ENCODE measurements around the gene ALAD.

Gene ALAD

DNA sequence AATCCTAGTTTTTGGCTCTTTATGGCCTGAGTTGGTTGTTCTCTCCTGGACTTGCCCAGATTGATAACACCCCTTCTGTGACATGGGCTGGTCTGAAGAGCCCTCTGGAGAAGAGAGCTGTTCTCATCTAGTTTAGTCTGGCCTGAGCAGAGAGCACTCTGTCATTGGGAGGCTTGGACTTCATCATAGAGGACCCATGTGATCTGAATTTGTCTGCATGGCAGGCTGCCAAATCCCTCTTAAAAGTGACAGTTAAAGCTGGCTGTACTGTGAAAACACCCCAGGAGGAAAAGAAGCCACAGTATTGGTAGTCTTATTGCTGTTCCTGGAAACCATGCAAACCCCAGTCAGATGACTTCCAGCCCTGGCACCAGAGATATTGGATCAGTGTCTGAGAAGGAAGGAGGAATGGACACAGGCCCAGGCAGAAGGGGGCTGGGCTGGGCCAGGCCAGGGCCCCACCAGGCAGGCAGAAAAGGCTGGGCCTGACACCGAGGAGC is 57.3 kb downstream of the ALAD start:
- Histone ChIP-seq H3K4me3 (ENCODE audit: low read depth, low read length) (no peak overlapping the region), H3K4me1 (ENCODE audit: control insufficient read depth, insufficient read depth, low read length) (no peaks in the 10 kb centered on the region), H3K27me3 (ENCODE audit: control insufficient read depth, insufficient read depth, low read length) (peaks cover 26% of the 10 kb centered on the region), H3K27ac (ENCODE audit: low read depth, low read length) (no peak overlapping the region), H3K36me3 (ENCODE audit: control insufficient read depth, insufficient read depth, low read length) (no peaks in the 10 kb centered on the region), H3K9ac (ENCODE audit: low read length) (no peak overlapping the region), H3K9me3 (ENCODE audit: control insufficient read depth, insufficient read depth, low read depth, low read length) (no peaks in the 10 kb centered on the region)

DNA sequence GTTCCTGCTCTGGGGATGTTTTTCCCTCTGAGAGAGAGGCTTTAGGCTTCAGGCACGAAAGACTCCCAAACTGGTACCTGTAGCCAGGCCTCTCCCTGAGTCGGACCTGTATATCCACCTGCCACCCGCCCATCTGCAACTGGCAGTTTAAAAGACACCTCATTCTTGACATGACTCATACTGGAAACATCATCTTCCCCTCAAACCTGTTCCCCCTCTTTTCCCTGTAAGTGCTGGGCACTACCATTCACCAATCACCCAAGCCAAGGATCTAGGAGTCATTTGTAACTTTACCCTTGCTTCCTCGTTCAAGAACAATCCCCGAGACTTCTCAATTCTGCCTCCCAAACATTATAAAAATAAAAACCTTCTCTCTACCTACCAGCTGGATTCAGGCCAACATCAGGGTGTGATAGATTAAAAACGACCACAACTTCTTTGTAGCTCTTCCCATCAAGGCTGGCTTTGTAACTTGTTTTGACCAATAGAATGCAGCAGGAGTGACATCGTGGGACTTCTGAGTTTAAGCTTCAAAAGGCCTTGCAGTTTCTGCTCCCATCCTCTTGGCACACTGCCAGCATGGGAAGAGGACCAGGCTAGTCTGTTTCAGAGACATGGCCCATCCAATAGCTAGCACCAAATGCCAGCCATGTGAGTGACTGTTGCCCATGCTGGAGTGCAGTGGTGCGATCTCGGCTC is 59.2 kb downstream of the ALAD start:
- Histone ChIP-seq H3K4me1 (ENCODE audit: control insufficient read depth, insufficient read depth, low read length) (no peaks in the 10 kb centered on the region), H3K27me3 (ENCODE audit: control insufficient read depth, insufficient read depth, low read length) (peaks cover 9% of the 10 kb centered on the region; the same call in 1 of the 2 replicates), H3K36me3 (ENCODE audit: control insufficient read depth, insufficient read depth, low read length) (no peaks in the 10 kb centered on the region), H3K9ac (ENCODE audit: low read length) (no peak overlapping the region), H3K4me3 (ENCODE audit: low read depth, low read length) (no peak overlapping the region), H3K9me3 (ENCODE audit: control insufficient read depth, insufficient read depth, low read depth, low read length) (no peaks in the 10 kb centered on the region), H3K27ac (ENCODE audit: low read depth, low read length) (no peak overlapping the region)

DNA sequence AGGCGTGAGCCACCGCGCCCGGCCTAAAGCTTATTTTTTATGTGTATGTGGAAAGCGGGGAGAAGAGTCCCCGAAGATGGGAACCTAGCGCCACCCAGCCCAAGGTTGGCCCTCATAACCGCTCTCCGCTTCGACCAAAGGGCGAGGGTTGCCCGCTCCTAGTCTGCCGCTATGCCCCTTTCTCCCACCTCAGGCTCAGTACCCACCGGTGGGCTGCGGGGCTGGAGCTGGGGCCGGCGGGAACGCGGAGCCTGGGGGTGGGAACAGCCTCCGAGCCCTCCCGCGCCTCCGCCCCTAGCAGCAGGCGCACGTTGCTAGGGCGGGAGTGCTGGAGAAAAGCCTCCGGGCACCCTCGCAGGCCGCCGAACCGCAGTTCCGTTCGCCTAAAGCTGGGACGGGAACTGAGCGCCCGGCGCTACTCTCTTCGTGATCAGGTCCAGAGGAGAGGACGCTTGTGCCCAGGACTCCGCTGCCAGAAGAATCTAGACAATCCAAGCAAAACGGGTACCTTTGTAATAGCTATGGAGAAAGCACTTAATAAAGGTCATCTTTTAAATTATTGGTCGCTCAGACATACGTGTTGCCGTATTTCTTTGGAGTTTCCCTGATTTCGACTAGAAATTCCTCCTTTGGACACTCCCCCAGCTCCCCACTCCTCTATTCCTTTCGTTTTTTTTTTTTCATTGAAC is 60.9 kb downstream of the ALAD start, which contains the start of gene WDR31:
WDR31 (minus strand) TSS at position 265 of the 689 bp plus-strand sequence. CDS start 8,253 bp downstream, outside the sequence.
- Histone ChIP-seq H3K27me3 (ENCODE audit: control insufficient read depth, insufficient read depth, low read length) (peaks cover 9% of the 10 kb centered on the region; the same call in 1 of the 2 replicates), H3K27ac (ENCODE audit: low read depth, low read length) (no peak within 1 kb of the TSS), H3K36me3 (ENCODE audit: control insufficient read depth, insufficient read depth, low read length) (no peaks in the 10 kb centered on the region), H3K9ac (ENCODE audit: low read length) (peak within 1 kb of the TSS; percentile 80), H3K9me3 (ENCODE audit: control insufficient read depth, insufficient read depth, low read depth, low read length) (no peaks in the 10 kb centered on the region), H3K4me1 (ENCODE audit: control insufficient read depth, insufficient read depth, low read length) (no peaks in the 10 kb centered on the region), H3K4me3 (ENCODE audit: low read depth, low read length) (peak within 1 kb of the TSS; percentile 98)

DNA sequence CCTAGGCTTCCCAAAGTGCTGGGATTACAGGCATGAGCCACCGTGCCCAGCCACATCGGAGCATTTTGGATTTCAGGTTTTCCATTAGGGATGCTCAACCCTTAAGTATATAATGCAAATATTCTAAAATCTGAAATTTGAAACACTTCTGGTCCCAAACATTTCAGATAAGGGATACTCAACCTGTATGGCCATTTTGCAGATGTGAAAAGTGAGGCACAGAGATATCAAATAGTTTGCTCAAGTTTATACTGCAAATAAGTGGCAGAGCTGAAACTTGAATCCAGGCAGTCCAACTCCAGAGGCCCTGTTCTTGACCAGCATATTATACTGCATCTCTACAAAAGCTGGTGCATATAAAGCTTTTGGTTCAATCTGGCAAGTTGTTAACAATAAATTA is 63.4 kb downstream of the ALAD start:
- no peak overlapping the region for H3K4me3 ChIP-seq (ENCODE audit: low read depth, low read length)
- no peaks in the 10 kb centered on the region for H3K9me3 ChIP-seq (ENCODE audit: control insufficient read depth, insufficient read depth, low read depth, low read length)
- H3K36me3 ChIP-seq (ENCODE audit: control insufficient read depth, insufficient read depth, low read length) = no peaks in the 10 kb centered on the region
- peaks cover 9% of the 10 kb centered on the region; the same call in 1 of the 2 replicates for H3K27me3 ChIP-seq (ENCODE audit: control insufficient read depth, insufficient read depth, low read length)
- H3K4me1 ChIP-seq (ENCODE audit: control insufficient read depth, insufficient read depth, low read length) = no peaks in the 10 kb centered on the region
- H3K9ac ChIP-seq (ENCODE audit: low read length) = no peak overlapping the region
- H3K27ac ChIP-seq (ENCODE audit: low read depth, low read length) = no peak overlapping the region

Measured in HUES6 (cell line).